ENCODE data around the gene EEIG1.

- TF ChIP-seq CTCF (IDR thresholded peaks at IDR 0.05): no peak
- no peak for TF ChIP-seq POLR2A (IDR thresholded peaks at IDR 0.05)
- no peak for TF ChIP-seq POLR2AphosphoS5 (IDR thresholded peaks at IDR 0.05)
- TF ChIP-seq EP300 (IDR thresholded peaks at IDR 0.05): no peak
Observed at GRCh38 chr9:127959841-127960409, 20.9 kb downstream of the EEIG1 start.

All from suprapubic skin (tissue), 4 donors.